A549 (cell line): ENCODE measurements around the gene TBC1D10A.

Experiments used
- JUN ChIP-seq, 2 experiments: fragments of >200 bp; sonication (Bioruptor Twin); formaldehyde crosslinking; IDR thresholded peaks; 2 replicates in 1 of 2; 3 replicates in 1 of 2; pipeline ENCODE4 v1.6.1; 2016 to 2017
- KDM1A ChIP-seq: fragments of 200-600 bp; sonication (generic); IDR thresholded peaks from 2 replicates; pipeline ENCODE4 v1.6.1; 2016; ENCODE audit warnings: low read depth, mild to moderate bottlenecking
- POLR2A ChIP-seq: IDR thresholded peaks from 2 replicates; pipeline ENCODE4 v1.6.1; 2012; ENCODE audit warnings: mild to moderate bottlenecking, low read length
- TF ChIP-seq, protein P1 (sequence below): IDR thresholded peaks from 2 replicates; pipeline ENCODE4 v1.6.1; 2012
- TF ChIP-seq, protein P2 (sequence below): fragments of >200 bp; sonication (Bioruptor Twin); formaldehyde crosslinking; IDR thresholded peaks from 3 replicates; pipeline ENCODE4 v1.5.1; 2016
- TF ChIP-seq, protein P3 (sequence below): fragments of 150-350 bp; IDR thresholded peaks from 2 replicates; pipeline ENCODE4 v1.6.1; 2014; ENCODE audit warnings: low read depth, mild to moderate bottlenecking, low read length
- TF ChIP-seq, protein P4 (sequence below): IDR thresholded peaks from 2 replicates; pipeline ENCODE4 v1.6.1; 2012; ENCODE audit warnings: low read depth, borderline replicate concordance

DNA sequence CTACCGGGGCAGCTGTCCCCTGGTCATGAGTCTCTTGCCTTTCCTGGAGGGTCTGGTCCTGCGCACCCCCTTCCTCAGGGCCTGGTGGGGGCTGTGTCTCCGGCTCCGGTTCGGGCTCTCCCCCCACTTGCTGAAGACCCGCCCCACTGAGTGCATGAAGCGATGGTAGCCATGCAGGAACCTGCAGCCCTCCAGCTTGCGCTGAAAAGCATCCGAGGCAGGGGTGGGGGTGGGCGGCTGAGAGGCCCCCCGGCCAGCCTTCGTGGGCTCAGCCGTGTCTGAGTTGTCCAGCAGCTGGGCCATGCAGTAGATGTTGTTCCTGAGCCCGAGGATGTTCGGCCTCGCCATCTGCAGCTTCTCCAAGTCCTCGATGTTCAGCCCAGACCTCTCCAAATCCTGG, 62.9 kb downstream of the TBC1D10A start:
- TF ChIP-seq, protein P1, sequence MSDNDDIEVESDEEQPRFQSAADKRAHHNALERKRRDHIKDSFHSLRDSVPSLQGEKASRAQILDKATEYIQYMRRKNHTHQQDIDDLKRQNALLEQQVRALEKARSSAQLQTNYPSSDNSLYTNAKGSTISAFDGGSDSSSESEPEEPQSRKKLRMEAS: no peak
- TF ChIP-seq, protein P2, sequence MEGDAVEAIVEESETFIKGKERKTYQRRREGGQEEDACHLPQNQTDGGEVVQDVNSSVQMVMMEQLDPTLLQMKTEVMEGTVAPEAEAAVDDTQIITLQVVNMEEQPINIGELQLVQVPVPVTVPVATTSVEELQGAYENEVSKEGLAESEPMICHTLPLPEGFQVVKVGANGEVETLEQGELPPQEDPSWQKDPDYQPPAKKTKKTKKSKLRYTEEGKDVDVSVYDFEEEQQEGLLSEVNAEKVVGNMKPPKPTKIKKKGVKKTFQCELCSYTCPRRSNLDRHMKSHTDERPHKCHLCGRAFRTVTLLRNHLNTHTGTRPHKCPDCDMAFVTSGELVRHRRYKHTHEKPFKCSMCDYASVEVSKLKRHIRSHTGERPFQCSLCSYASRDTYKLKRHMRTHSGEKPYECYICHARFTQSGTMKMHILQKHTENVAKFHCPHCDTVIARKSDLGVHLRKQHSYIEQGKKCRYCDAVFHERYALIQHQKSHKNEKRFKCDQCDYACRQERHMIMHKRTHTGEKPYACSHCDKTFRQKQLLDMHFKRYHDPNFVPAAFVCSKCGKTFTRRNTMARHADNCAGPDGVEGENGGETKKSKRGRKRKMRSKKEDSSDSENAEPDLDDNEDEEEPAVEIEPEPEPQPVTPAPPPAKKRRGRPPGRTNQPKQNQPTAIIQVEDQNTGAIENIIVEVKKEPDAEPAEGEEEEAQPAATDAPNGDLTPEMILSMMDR: no peak
- no peak for TF ChIP-seq POLR2A
- no peak for TF ChIP-seq KDM1A
- no peak for TF ChIP-seq JUN (IDR thresholded peaks at IDR 0.05)
- TF ChIP-seq, protein P3, sequence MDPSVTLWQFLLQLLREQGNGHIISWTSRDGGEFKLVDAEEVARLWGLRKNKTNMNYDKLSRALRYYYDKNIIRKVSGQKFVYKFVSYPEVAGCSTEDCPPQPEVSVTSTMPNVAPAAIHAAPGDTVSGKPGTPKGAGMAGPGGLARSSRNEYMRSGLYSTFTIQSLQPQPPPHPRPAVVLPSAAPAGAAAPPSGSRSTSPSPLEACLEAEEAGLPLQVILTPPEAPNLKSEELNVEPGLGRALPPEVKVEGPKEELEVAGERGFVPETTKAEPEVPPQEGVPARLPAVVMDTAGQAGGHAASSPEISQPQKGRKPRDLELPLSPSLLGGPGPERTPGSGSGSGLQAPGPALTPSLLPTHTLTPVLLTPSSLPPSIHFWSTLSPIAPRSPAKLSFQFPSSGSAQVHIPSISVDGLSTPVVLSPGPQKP: no peak
- TF ChIP-seq, protein P4, sequence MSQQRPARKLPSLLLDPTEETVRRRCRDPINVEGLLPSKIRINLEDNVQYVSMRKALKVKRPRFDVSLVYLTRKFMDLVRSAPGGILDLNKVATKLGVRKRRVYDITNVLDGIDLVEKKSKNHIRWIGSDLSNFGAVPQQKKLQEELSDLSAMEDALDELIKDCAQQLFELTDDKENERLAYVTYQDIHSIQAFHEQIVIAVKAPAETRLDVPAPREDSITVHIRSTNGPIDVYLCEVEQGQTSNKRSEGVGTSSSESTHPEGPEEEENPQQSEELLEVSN: no peak
